H1 (cell line): Measurements from ENCODE around the gene TGFB2. TPM values are rescaled to one million over a fixed set of nuclear protein-coding genes. Genes with fewer than 3 reads are reported as not detected.

Source experiments
- CTCF ChIA-PET: fragments of 300-600 bp; sonication (Branson Sonifier 250); formaldehyde crosslinking; loops from one replicate; lab custom pipeline; 2021; ENCODE audit not compliant: partially characterized antibody; lab: Charles Lee
- POLR2A ChIA-PET: fragments of 300-600 bp; sonication (Branson Sonifier 250); formaldehyde crosslinking; loops from one replicate; lab custom pipeline; 2021; ENCODE audit warnings: inconsistent platforms; ENCODE audit not compliant: partially characterized antibody; lab: Charles Lee
- DNase-seq, 2 experiments: peaks; one replicate each; pipeline versions ENCODE4 v3.0.0 to v3.0.0-alpha.2; 2010 to 2022; ENCODE audit warnings: low spot score in 2 of 2, low read depth in 1 of 2, mixed read lengths in 1 of 2
- FAIRE-seq: peaks from 2 replicates; lab custom pipeline; 2011; peaks lifted over from hg19 to GRCh38; lab: Jason Lieb, UNC
- H2AFZ ChIP-seq: 2 replicates; pipeline ENCODE4 v1.8.1; 2012; ENCODE audit warnings: low read length, inconsistent platforms
- H2AK5ac ChIP-seq: 2 replicates; pipeline ENCODE4 v1.6.1; 2013; ENCODE audit warnings: low read depth, low read length
- H2BK120ac ChIP-seq: replicated peaks from 2 replicates; pipeline ENCODE3; 2013; ENCODE audit warnings: low read depth, low read length, inconsistent platforms
- H2BK12ac ChIP-seq: 2 replicates; pipeline ENCODE4 v1.6.1; 2013; ENCODE audit warnings: low read depth, low read length
- H2BK15ac ChIP-seq: 2 replicates; pipeline ENCODE4 v1.6.1; 2013; ENCODE audit warnings: low read length
- H2BK20ac ChIP-seq: 2 replicates; pipeline ENCODE4 v1.6.1; 2013; ENCODE audit warnings: low read length
- H2BK5ac ChIP-seq: 2 replicates; pipeline ENCODE4 v1.6.1; 2013; ENCODE audit warnings: low read depth, low read length
- H3K14ac ChIP-seq: 2 replicates; pipeline ENCODE4 v1.6.1; 2013; ENCODE audit warnings: inconsistent platforms; ENCODE audit not compliant: insufficient read length
- H3K18ac ChIP-seq: 2 replicates; pipeline ENCODE4 v1.6.1; 2013; ENCODE audit warnings: low read length; ENCODE audit errors: extremely low read depth
- H3K23ac ChIP-seq: 2 replicates; pipeline ENCODE4 v1.6.1; 2013; ENCODE audit warnings: inconsistent platforms; ENCODE audit not compliant: insufficient read length
- H3K23me2 ChIP-seq: 2 replicates; pipeline ENCODE4 v1.6.1; 2013; ENCODE audit warnings: low read depth, low read length
- H3K27ac ChIP-seq: 2 replicates; pipeline ENCODE4 v1.6.1; 2011; ENCODE audit warnings: low read depth, low read length, inconsistent platforms
- H3K27me3 ChIP-seq, 4 experiments: replicated peaks in 1 of 4; 1 replicate in 1 of 4; 2 replicates in 3 of 4; pipeline versions ENCODE4 v1.6.1 to v1.8.1; 2011 to 2013; ENCODE audit warnings: low read length in 3 of 4, mild to moderate bottlenecking in 3 of 4, inconsistent platforms in 2 of 4, mixed read lengths in 2 of 4, moderate library complexity in 1 of 4; ENCODE audit not compliant: control insufficient read depth in 3 of 4, insufficient read depth in 3 of 4; ENCODE audit errors: extremely low read depth in 1 of 4
- H3K36me3 ChIP-seq, 4 experiments: 2 replicates each; pipeline versions ENCODE4 v1.6.1 to v1.8.1; 2011 to 2013; ENCODE audit warnings: mild to moderate bottlenecking in 4 of 4, low read length in 3 of 4, moderate library complexity in 2 of 4, control low read depth in 1 of 4, inconsistent platforms in 1 of 4; ENCODE audit not compliant: insufficient read depth in 4 of 4, control insufficient read depth in 2 of 4
- H3K4ac ChIP-seq: replicated peaks from 2 replicates; pipeline ENCODE3; 2013; ENCODE audit warnings: low read length, low read depth, mixed read lengths, inconsistent platforms; ENCODE audit not compliant: insufficient read length
- H3K4me1 ChIP-seq, 4 experiments: replicated peaks in 1 of 4; 1 replicate in 1 of 4; 2 replicates in 3 of 4; pipeline versions ENCODE4 v1.6.1 to v1.8.1; 2011 to 2013; ENCODE audit warnings: low read length in 3 of 4, inconsistent platforms in 2 of 4, mixed read lengths in 1 of 4; ENCODE audit not compliant: insufficient read depth in 4 of 4, control insufficient read depth in 3 of 4
- H3K4me2 ChIP-seq, 2 experiments: 2 replicates each; pipeline versions ENCODE4 v1.6.1 to v1.8.1; 2011 to 2013; ENCODE audit warnings: low read depth in 2 of 2, low read length in 2 of 2, control low read depth in 1 of 2, inconsistent platforms in 1 of 2, mild to moderate bottlenecking in 1 of 2; ENCODE audit not compliant: insufficient read depth in 1 of 2
- H3K4me3 ChIP-seq, 4 experiments: fragments of 200-600, 300-600 bp in 1 of 4; sonication (generic), shearing (Covaris generic), sonication (Bioruptor Twin) in 1 of 4; 2 replicates each; pipeline versions ENCODE4 v1.5.1 to v1.8.1; 2011 to 2016; ENCODE audit warnings: low read length in 4 of 4, low read depth in 3 of 4, control low read depth in 2 of 4, inconsistent platforms in 2 of 4, mild to moderate bottlenecking in 2 of 4, mixed read lengths in 1 of 4, moderate library complexity in 1 of 4; ENCODE audit not compliant: insufficient read depth in 2 of 4; ENCODE audit errors: extremely low read depth in 1 of 4
- H3K56ac ChIP-seq: replicated peaks from 2 replicates; pipeline ENCODE3; 2013; ENCODE audit warnings: low read depth, mild to moderate bottlenecking, mixed read lengths, low read length, inconsistent platforms; ENCODE audit not compliant: insufficient read length
- H3K79me1 ChIP-seq: 2 replicates; pipeline ENCODE4 v1.6.1; 2013; ENCODE audit warnings: low read depth, low read length, control low read depth
- H3K79me2 ChIP-seq, 2 experiments: 2 replicates each; pipeline versions ENCODE4 v1.6.1 to v1.8.1; 2012 to 2013; ENCODE audit warnings: low read length in 2 of 2, mild to moderate bottlenecking in 2 of 2, inconsistent platforms in 1 of 2; ENCODE audit not compliant: insufficient read depth in 2 of 2, control insufficient read depth in 1 of 2
- H3K9ac ChIP-seq, 4 experiments: replicated peaks in 1 of 4; 1 replicate in 1 of 4; 2 replicates in 3 of 4; pipeline versions ENCODE4 v1.6.1 to v1.8.1; 2011 to 2013; ENCODE audit warnings: low read depth in 3 of 4, low read length in 3 of 4, control low read depth in 2 of 4, mild to moderate bottlenecking in 2 of 4, moderate library complexity in 2 of 4, inconsistent platforms in 1 of 4; ENCODE audit errors: extremely low read depth in 1 of 4
- H3K9me3 ChIP-seq, 2 experiments: 2 replicates each; pipeline versions ENCODE4 v1.6.1 to v1.8.1; 2012 to 2013; ENCODE audit warnings: mild to moderate bottlenecking in 2 of 2, moderate library complexity in 2 of 2, control low read depth in 1 of 2, inconsistent platforms in 1 of 2, low read depth in 1 of 2, low read length in 1 of 2, mixed read lengths in 1 of 2; ENCODE audit not compliant: insufficient read depth in 2 of 2
- H4K20me1 ChIP-seq, 2 experiments: replicated peaks in 1 of 2; 2 replicates each; pipeline versions ENCODE3 to v1.8.1; 2011 to 2013; ENCODE audit warnings: inconsistent platforms in 2 of 2, low read length in 2 of 2, mild to moderate bottlenecking in 1 of 2; ENCODE audit not compliant: insufficient read depth in 2 of 2, control insufficient read depth in 1 of 2
- H4K5ac ChIP-seq: 2 replicates; pipeline ENCODE4 v1.6.1; 2013; ENCODE audit warnings: low read length, low read depth, mixed read lengths, inconsistent platforms; ENCODE audit not compliant: insufficient read length
- H4K8ac ChIP-seq: 2 replicates; pipeline ENCODE4 v1.8.0; 2013; ENCODE audit warnings: mild to moderate bottlenecking, moderate library complexity, low read length, inconsistent platforms; ENCODE audit not compliant: insufficient read depth; ENCODE audit errors: extremely low read depth
- H4K91ac ChIP-seq: replicated peaks from 2 replicates; pipeline ENCODE3; 2013; ENCODE audit warnings: low read length, mixed read lengths, inconsistent platforms; ENCODE audit not compliant: insufficient read length
- CHD1 ChIP-seq: IDR thresholded peaks from 2 replicates; pipeline ENCODE4 v1.6.1; 2012; ENCODE audit warnings: low read depth, low read length, improper control_type of control experiment
- CHD2 ChIP-seq: IDR thresholded peaks from 2 replicates; pipeline ENCODE4 v1.6.1; 2012; ENCODE audit warnings: low read length, improper control_type of control experiment
- GABPA ChIP-seq: IDR thresholded peaks from 2 replicates; pipeline ENCODE4 v1.6.1; 2011; ENCODE audit warnings: mild to moderate bottlenecking, low read length, moderate library complexity, borderline replicate concordance; ENCODE audit not compliant: insufficient read depth
- HDAC6 ChIP-seq: IDR thresholded peaks from one replicate; pipeline ENCODE4 v1.7.1; 2012; ENCODE audit warnings: low read depth, mild to moderate bottlenecking, inconsistent platforms, low read length, moderate library complexity
- PHF8 ChIP-seq: fragments of 200-600 bp; sonication (generic); conservative IDR thresholded peaks from 2 replicates; pipeline ENCODE4 v1.7.1; 2012; ENCODE audit warnings: low read depth, mild to moderate bottlenecking, inconsistent platforms, low read length, moderate library complexity
- POLR2AphosphoS5 ChIP-seq: IDR thresholded peaks from 2 replicates; pipeline ENCODE4 v1.6.1; 2011; ENCODE audit warnings: low read depth, low read length
- SP4 ChIP-seq: IDR thresholded peaks from 2 replicates; pipeline ENCODE4 v1.6.1; 2012; ENCODE audit warnings: low read length, inconsistent platforms
- SRF ChIP-seq: IDR thresholded peaks from 2 replicates; pipeline ENCODE4 v1.6.1; 2011; ENCODE audit warnings: mild to moderate bottlenecking, low read depth, low read length, moderate library complexity
- WGBS, 2 experiments: shearing (Covaris generic) in 1 of 2; methylation state at CpG; one replicate each; pipeline versions ENCODE4 v1.1.6 to v1.1.7; 2013 to 2015; ENCODE audit warnings: low lambda C conversion rate in 2 of 2, mixed read lengths in 2 of 2, inconsistent platforms in 1 of 2, low coverage in 1 of 2, missing lambda C conversion rate in 1 of 2; ENCODE audit not compliant: insufficient replicate concordance in 2 of 2, insufficient coverage in 1 of 2, insufficient read length in 1 of 2; ENCODE audit errors: extremely low coverage in 1 of 2, missing lambda C conversion rate in 1 of 2; 5-methylcytosine and 5-hydroxymethylcytosine counted together
- polyA plus RNA-seq, 7 experiments: library from polyadenylated mRNA; depleted of rRNA in 3 of 7; stranded (reverse) in 5 of 7; unstranded in 2 of 7; fragments of >200 nt in 5 of 7; fragments of 200-250 nt in 2 of 7; gene quantifications; 1 replicate in 5 of 7; 2 replicates in 1 of 7; 4 replicates in 1 of 7; pipeline versions ENCODE4 v1.2.1 to v1.2.3, GENCODE V29; 2011 to 2013; ENCODE audit warnings: missing spikeins in 2 of 7, mixed read lengths in 2 of 7
- total RNA-seq: library from RNA; stranded (reverse); fragmentation: NEBNext Ultra II Directional; extraction: Animal tissue kit (Norgen Biotek cat#: 25700); gene quantifications from 2 replicates; pipeline ENCODE4 v1.2.1, GENCODE V29; 2021
- TF ChIP-seq, protein P1 (sequence below): IDR thresholded peaks from 2 replicates; pipeline ENCODE4 v1.6.1; 2011; ENCODE audit warnings: low read depth, mild to moderate bottlenecking, low read length; ENCODE audit not compliant: insufficient read depth
- TF ChIP-seq, protein P2 (sequence below): IDR thresholded peaks from 2 replicates; pipeline ENCODE4 v1.6.1; 2011; ENCODE audit warnings: low read length, improper control_type of control experiment

The TGFB2 gene
- total and polyA plus RNA-seq, 2 of the 8 experiments (the other 6 are each of a cell fraction or from before 2014, with no cell fraction given), result 0.26 to 0.84 TPM

DNA sequence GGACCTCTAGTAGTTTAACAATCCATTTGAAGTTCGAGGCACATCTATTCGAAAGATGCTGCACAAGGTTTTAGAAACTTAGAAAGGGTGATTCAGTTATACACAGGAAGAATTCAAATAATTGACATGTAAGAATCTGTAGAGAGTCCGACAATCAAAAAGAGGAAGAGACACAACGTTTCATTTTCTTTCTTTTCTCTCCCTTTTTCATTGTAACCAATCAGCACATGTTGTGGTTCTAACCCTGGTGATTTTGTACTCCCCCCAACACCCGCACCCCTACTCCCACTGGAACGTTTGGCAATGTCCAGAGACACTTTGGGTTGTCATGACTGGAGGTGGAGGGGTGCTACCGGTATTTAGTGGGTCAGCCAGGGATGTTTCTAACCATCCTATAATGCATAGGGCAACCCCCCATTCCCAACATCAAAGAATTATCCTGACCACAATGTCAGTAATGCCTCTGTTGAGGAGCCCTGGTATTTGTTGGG is 4.9 kb downstream of the TGFB2 start:
- Histone ChIP-seq H3K9ac (no peak overlapping the region), H3K9me3 (no peaks in the 10 kb centered on the region), H2BK20ac (no peak overlapping the region), H3K27ac (no peak overlapping the region), H4K8ac (peak overlapping the region; percentile 42; the same call in 1 of the 2 replicates), H2BK120ac (no peak overlapping the region), H2AK5ac (no peak overlapping the region), H3K23ac (no peak overlapping the region), H2BK12ac (no peak overlapping the region), H3K4ac (no peak overlapping the region), H3K79me2 (no peaks in the 10 kb centered on the region), H3K4me2 (no peak overlapping the region), H3K14ac (no peak overlapping the region), H3K27me3 (peaks cover 0 to 11% (median 6%) of the 10 kb centered on the region in 4 experiments; a peak in 4 of 7 replicates), H3K56ac (no peak overlapping the region), H2AFZ (no peak overlapping the region), H3K79me1 (no peaks in the 10 kb centered on the region), H3K4me1 (no peaks in the 10 kb centered on the region; a peak in 1 of 7 replicates), H3K36me3 (no peaks in the 10 kb centered on the region), H4K20me1 (no peaks in the 10 kb centered on the region), H4K91ac (no peak overlapping the region), H4K5ac (no peak overlapping the region), H3K4me3 (no peak overlapping the region), H3K18ac (no peak overlapping the region), H2BK15ac (no peak overlapping the region), H2BK5ac (no peak overlapping the region), H3K23me2 (peaks cover 21% of the 10 kb centered on the region)
- CTCF ChIA-PET, result interaction anchor here (0.6 to 1.8 kb wide), 2 partner anchors 8 to 11 kb away, joined by 3 to 6 read pairs; no protein-coding TSS in a partner anchor
- 69% methylated on average over 6 of the region's 7 CpGs; no CpG with 5 or more reads in 1 of the 2 experiments for WGBS, 2 experiments
- FAIRE-seq (no peak), DNase-seq (peak in 1 of 2 experiments; percentile 19)
- POLR2A ChIA-PET, result no interaction called here
- TF ChIP-seq POLR2AphosphoS5 (no peak), GABPA (no peak), CHD1 (no peak), CHD2 (no peak), SRF (no peak), PHF8 (no peak), SP4 (no peak), HDAC6 (no peak)
- TF ChIP-seq, protein P1, sequence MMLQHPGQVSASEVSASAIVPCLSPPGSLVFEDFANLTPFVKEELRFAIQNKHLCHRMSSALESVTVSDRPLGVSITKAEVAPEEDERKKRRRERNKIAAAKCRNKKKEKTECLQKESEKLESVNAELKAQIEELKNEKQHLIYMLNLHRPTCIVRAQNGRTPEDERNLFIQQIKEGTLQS, result no peak
- TF ChIP-seq, protein P2, sequence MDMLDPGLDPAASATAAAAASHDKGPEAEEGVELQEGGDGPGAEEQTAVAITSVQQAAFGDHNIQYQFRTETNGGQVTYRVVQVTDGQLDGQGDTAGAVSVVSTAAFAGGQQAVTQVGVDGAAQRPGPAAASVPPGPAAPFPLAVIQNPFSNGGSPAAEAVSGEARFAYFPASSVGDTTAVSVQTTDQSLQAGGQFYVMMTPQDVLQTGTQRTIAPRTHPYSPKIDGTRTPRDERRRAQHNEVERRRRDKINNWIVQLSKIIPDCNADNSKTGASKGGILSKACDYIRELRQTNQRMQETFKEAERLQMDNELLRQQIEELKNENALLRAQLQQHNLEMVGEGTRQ, result no peak
